GM12878 (cell line): ENCODE results near the gene NT5M. TPM values are rescaled to one million over a fixed set of nuclear protein-coding genes. Genes with fewer than 3 reads are reported as not detected.

Source experiments
- ATAC-seq: fragments of 200-7000 bp; cut with Tn5 transposase; 3 replicates; pipeline ENCODE4 v1.9.1; 2020; ENCODE audit warnings: mild to moderate bottlenecking, moderate library complexity
- BruUV-seq: library from RNA; stranded (reverse); fragments of 400-500 nt; replicated peaks from 2 replicates; lab custom pipeline; 2021; lab: Mats Ljungman, UMichigan
- CTCF ChIA-PET: fragments of 300-600 bp; sonication (Branson Sonifier 250); formaldehyde crosslinking; extraction: SDS; loops from one replicate; lab custom pipeline; 2021; ENCODE audit warnings: inconsistent platforms; lab: Yijun Ruan, JAX
- POLR2A ChIA-PET: fragments of 350-600 bp; formaldehyde crosslinking; extraction: SDS; loops from one replicate; lab custom pipeline; 2021; ENCODE audit warnings: inconsistent platforms; lab: Charles Lee
- RAD21 ChIA-PET: fragments of 300-600 bp; sonication (Branson Sonifier 250); formaldehyde crosslinking; loops from one replicate; lab custom pipeline; 2023; ENCODE audit warnings: antibody characterized with exemption; ENCODE audit not compliant: unreplicated experiment; lab: Charles Lee
- SMC1A ChIA-PET: fragments of 300-600 bp; sonication (Branson Sonifier 250); formaldehyde crosslinking; loops from one replicate; lab custom pipeline; 2023; ENCODE audit not compliant: unreplicated experiment, uncharacterized antibody; lab: Charles Lee
- DNase-seq: peaks from one replicate; pipeline ENCODE4 v3.0.0-alpha.2; 2011; ENCODE audit warnings: low read depth, low spot score
- FAIRE-seq: peaks from 3 replicates; lab custom pipeline; 2011; peaks lifted over from hg19 to GRCh38; lab: Jason Lieb, UNC
- H2AFZ ChIP-seq: 2 replicates; pipeline ENCODE4 v1.6.0; 2011; ENCODE audit warnings: low read depth, low read length, control low read depth; ENCODE audit not compliant: control insufficient read depth
- H3K27ac ChIP-seq: 2 replicates; pipeline ENCODE4 v1.5.1; 2011; ENCODE audit warnings: control low read depth; ENCODE audit not compliant: control insufficient read depth, insufficient read depth
- H3K27me3 ChIP-seq, 2 experiments: replicated peaks in 1 of 2; 2 replicates each; pipeline versions ENCODE4 v1.6.0 to v1.6.1; 2011; ENCODE audit warnings: low read length in 1 of 2; ENCODE audit not compliant: control insufficient read depth in 2 of 2, insufficient read depth in 2 of 2
- H3K36me3 ChIP-seq, 2 experiments: 2 replicates each; pipeline ENCODE4 v1.5.1; 2011; ENCODE audit warnings: low read length in 1 of 2; ENCODE audit not compliant: control insufficient read depth in 2 of 2, insufficient read depth in 2 of 2
- H3K4me1 ChIP-seq: 2 replicates; pipeline ENCODE4 v1.6.1; 2011; ENCODE audit warnings: mild to moderate bottlenecking, low read length, moderate library complexity, mixed read lengths; ENCODE audit not compliant: control insufficient read depth, insufficient read depth
- H3K4me2 ChIP-seq: 2 replicates; pipeline ENCODE4 v1.6.0; 2011; ENCODE audit warnings: control low read depth; ENCODE audit not compliant: control insufficient read depth, insufficient read depth
- H3K4me3 ChIP-seq: fragments of 200-600 bp; sonication (generic); 2 replicates; pipeline ENCODE4 v1.5.1; 2016
- H3K79me2 ChIP-seq: 2 replicates; pipeline ENCODE4 v1.6.0; 2011; ENCODE audit warnings: low read length; ENCODE audit not compliant: control insufficient read depth, insufficient read depth
- H3K9ac ChIP-seq: 2 replicates; pipeline ENCODE4 v1.8.0; 2011; ENCODE audit warnings: low read length, control low read depth, mixed read lengths; ENCODE audit not compliant: control insufficient read depth, insufficient read depth
- H3K9me3 ChIP-seq: replicated peaks from 3 replicates; pipeline ENCODE4 v1.5.1; 2011; ENCODE audit warnings: mild to moderate bottlenecking, low read length; ENCODE audit not compliant: control insufficient read depth, insufficient read depth
- H4K20me1 ChIP-seq: 2 replicates; pipeline ENCODE4 v1.6.0; 2011; ENCODE audit not compliant: control insufficient read depth, insufficient read depth
- BRCA1 ChIP-seq: IDR thresholded peaks from 2 replicates; pipeline ENCODE4 v1.6.1; 2011; ENCODE audit warnings: low read depth, low read length, improper control_type of control experiment
- CBFB ChIP-seq: IDR thresholded peaks from 2 replicates; pipeline ENCODE4 v1.6.1; 2016; ENCODE audit warnings: antibody characterized with exemption, low read depth
- EP300 ChIP-seq, 2 experiments: fragments of 150-350 bp in 1 of 2; IDR thresholded peaks; 2 replicates each; pipeline ENCODE4 v1.6.1; 2011 to 2012; ENCODE audit warnings: low read depth in 2 of 2, low read length in 2 of 2, borderline replicate concordance in 1 of 2, improper control_type of control experiment in 1 of 2, inconsistent platforms in 1 of 2; ENCODE audit not compliant: control insufficient read depth in 1 of 2
- EZH2 ChIP-seq: IDR thresholded peaks from 2 replicates; pipeline ENCODE4 v1.6.1; 2012; ENCODE audit warnings: low read depth, mild to moderate bottlenecking, control low read depth, inconsistent platforms, low read length, borderline replicate concordance; ENCODE audit not compliant: control insufficient read depth
- GATAD2B ChIP-seq: fragments of 450-650 bp; conservative IDR thresholded peaks from 2 replicates; pipeline ENCODE4 v1.6.1; 2017; ENCODE audit warnings: low read depth, mild to moderate bottlenecking, moderate library complexity
- MTA2 ChIP-seq: fragments of 450-650 bp; IDR thresholded peaks from 2 replicates; pipeline ENCODE4 v1.6.1; 2016; ENCODE audit warnings: low read depth, mild to moderate bottlenecking, moderate library complexity
- NBN ChIP-seq: fragments of 450-650 bp; IDR thresholded peaks from 2 replicates; pipeline ENCODE4 v1.6.1; 2016
- YBX1 ChIP-seq: fragments of 450-650 bp; IDR thresholded peaks from 2 replicates; pipeline ENCODE4 v1.6.1; 2016; ENCODE audit warnings: antibody characterized with exemption
- ZBED1 ChIP-seq: IDR thresholded peaks from 2 replicates; pipeline ENCODE4 v1.6.1; 2016; ENCODE audit warnings: borderline replicate concordance
- whole genome bisulfite sequencing: methylation state at CpG from one replicate; pipeline ENCODE4 v1.1.6; 2016; ENCODE audit warnings: low lambda C conversion rate; ENCODE audit not compliant: insufficient replicate concordance, insufficient coverage; ENCODE audit errors: missing lambda C conversion rate; 5-methylcytosine and 5-hydroxymethylcytosine counted together
- in situ Hi-C: fragments of 300-500 bp; cut with MboI; formaldehyde crosslinking; loops from 9 replicates; pipeline ENCODE4 v1.14.3; 2018; ENCODE audit warnings: mixed read lengths
- intact Hi-C: fragments of 100-400 bp; cut with micrococcal nuclease; formaldehyde crosslinking; loops from one replicate; pipeline ENCODE4 v1.14.2; 2022; ENCODE audit not compliant: unreplicated experiment
- polyA plus RNA-seq, 11 experiments: library from polyadenylated mRNA; depleted of rRNA in 4 of 11; unstranded in 6 of 11; stranded (reverse) in 5 of 11; fragments of >200 nt; fragmentation: Nextera tagmentation in 4 of 11; fragmentation: Illumina TruSeq in 1 of 11; extraction: Ambion mirVana in 4 of 11; extraction: Trizol in 1 of 11; gene quantifications; 1 replicate in 1 of 11; 2 replicates in 10 of 11; pipeline versions ENCODE4 v1.2.1 to v1.2.3, GENCODE V29; 2011 to 2016; ENCODE audit warnings: inconsistent platforms in 2 of 11, missing spikeins in 2 of 11, low read depth in 1 of 11
- total RNA-seq, 4 experiments: library from RNA; depleted of rRNA in 3 of 4; stranded (reverse); fragments of >200 nt in 3 of 4; fragmentation: Illumina TruSeq in 1 of 4; extraction: Trizol in 1 of 4; gene quantifications; 2 replicates each; pipeline versions ENCODE4 v1.2.1 to v1.2.3, GENCODE V29; 2013 to 2021

The NT5M gene
- total and polyA plus RNA-seq, 10 of the 15 experiments (the other 5 are each of a cell fraction or from before 2014, with no cell fraction given): 0.18 to 14.1 (median 2.9) TPM

DNA sequence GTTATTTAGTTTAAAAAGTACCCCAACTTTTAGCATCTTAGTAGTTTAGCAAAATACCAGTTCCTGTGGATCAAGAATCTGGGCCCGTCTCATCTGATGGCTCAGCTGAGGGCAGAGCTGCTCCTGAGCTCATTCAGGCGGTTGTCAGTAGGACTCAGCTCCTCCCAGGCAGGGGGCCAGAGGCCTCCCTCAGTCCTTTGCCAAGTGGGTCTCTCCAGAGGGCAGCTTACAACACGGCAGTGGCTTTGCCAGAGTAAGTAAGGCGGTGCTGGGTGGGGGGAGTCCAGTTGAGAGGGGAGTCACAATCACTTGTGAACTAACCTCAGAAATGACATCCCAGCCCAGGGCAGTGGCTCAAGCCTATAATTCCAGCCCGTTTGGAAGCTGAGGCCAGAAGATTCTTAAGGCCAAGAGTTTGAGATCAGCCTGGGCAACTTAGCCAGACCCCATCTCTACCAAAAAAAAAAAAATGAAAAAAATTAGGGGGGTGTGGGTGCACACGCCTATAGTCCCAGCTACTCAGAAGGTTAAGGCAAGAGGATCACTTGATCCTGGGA lies 92.2 kb downstream of the NT5M start:
- WGBS: 50% methylated on average over 6 of the region's 6 CpGs
- no peak for FAIRE-seq

DNA sequence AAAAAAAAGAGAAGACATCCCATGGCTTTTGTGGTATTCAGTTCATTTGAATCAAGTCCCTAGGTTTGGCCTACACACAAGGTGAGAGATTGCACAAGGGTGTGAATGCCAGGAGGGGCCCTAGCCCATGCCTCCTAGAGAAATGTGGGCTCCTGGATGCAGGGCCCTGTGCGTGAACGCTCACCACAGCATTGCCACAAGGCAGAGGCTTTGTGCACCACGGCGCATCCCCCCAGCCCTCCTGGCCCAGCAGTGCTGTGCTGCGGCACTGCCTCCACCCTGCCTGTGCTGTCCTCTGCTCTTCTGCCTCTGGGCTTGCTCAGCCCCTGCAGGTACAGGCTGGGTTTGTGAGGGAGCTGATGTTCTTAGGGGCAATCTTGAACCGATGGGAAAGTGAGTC lies 92.7 kb downstream of the NT5M start:
- H3K9me3 ChIP-seq: peaks cover 4% of the 10 kb centered on the region; the same call in 2 of the 3 replicates
- ChIA-PET SMC1A (no interaction called here), RAD21 (no interaction called here), POLR2A (no interaction called here), CTCF (no interaction called here)
- peaks cover 0 to 2% of the 10 kb centered on the region in 2 experiments; a peak in 3 of 4 replicates for H3K27me3 ChIP-seq
- H3K4me2 ChIP-seq: no peak overlapping the region
- no peak overlapping the region for H3K9ac ChIP-seq
- intact Hi-C loops: no loop called here
- FAIRE-seq (no peak), ATAC-seq (no peak), DNase-seq (no peak)
- H3K27ac ChIP-seq: no peak overlapping the region
- no TSS peak for BruUV-seq
- 59% methylated on average over 6 of the region's 6 CpGs for WGBS
- H3K4me1 ChIP-seq: peaks cover 11% of the 10 kb centered on the region
- no peaks in the 10 kb centered on the region for H3K36me3 ChIP-seq
- no peak overlapping the region for H2AFZ ChIP-seq
- TF ChIP-seq MTA2 (no peak), BRCA1 (no peak), YBX1 (no peak), EZH2 (no peak), EP300 (IDR thresholded peaks at IDR 0.05; ENCODE audit: borderline replicate concordance in 1 of 2, control insufficient read depth in 1 of 2, low read depth in 2 of 2, low read length in 2 of 2) (no peak)
- no peaks in the 10 kb centered on the region for H3K79me2 ChIP-seq
- H3K4me3 ChIP-seq: no peak overlapping the region
- in situ Hi-C loops: no loop called here
- no peaks in the 10 kb centered on the region for H4K20me1 ChIP-seq

More for the DNA sequence above, 92.2 kb downstream of the NT5M start:
- in situ Hi-C loops: no loop called here
- BruUV-seq: no TSS peak
- Histone ChIP-seq H3K9me3 (peaks cover 4% of the 10 kb centered on the region; the same call in 2 of the 3 replicates), H3K9ac (no peak overlapping the region), H3K4me2 (no peak overlapping the region), H3K4me1 (peaks cover 11% of the 10 kb centered on the region), H3K36me3 (no peaks in the 10 kb centered on the region), H2AFZ (no peak overlapping the region), H3K27me3 (peaks cover 0 to 2% of the 10 kb centered on the region in 2 experiments; a peak in 3 of 4 replicates), H3K4me3 (no peak overlapping the region), H3K79me2 (no peaks in the 10 kb centered on the region), H4K20me1 (no peaks in the 10 kb centered on the region), H3K27ac (no peak overlapping the region)
- ATAC-seq (no peak), DNase-seq (no peak)
- ChIA-PET SMC1A (no interaction called here), CTCF (no interaction called here), POLR2A (no interaction called here), RAD21 (no interaction called here)
- no peak for TF ChIP-seq NBN
- no peak for TF ChIP-seq GATAD2B
- TF ChIP-seq ZBED1: no peak
- TF ChIP-seq CBFB: no peak
- intact Hi-C loops: no loop called here

Other genes with a start within 250 kb of the NT5M start
- gene PLD6, start 97.0 kb upstream of the NT5M start, total RNA-seq (2014; rRNA removed): 17.4 and 18.6 TPM in 2 replicates
- 7.5 TPM in 2 replicates for gene PLD6, start 97.0 kb upstream of the NT5M start, total RNA-seq (2014; rRNA removed; fragmentation: Illumina TruSeq; extraction: Trizol)
- 15.4 and 15.5 TPM in 2 replicates for gene PLD6, start 97.0 kb upstream of the NT5M start, total RNA-seq (2021)
- 8.7 and 10.5 TPM in 2 replicates for gene PLD6, start 97.0 kb upstream of the NT5M start, polyA plus RNA-seq (2011; rRNA removed)
- 10.1 and 11.1 TPM in 2 replicates for gene PLD6, start 97.0 kb upstream of the NT5M start, polyA plus RNA-seq (2014; fragmentation: Illumina TruSeq; extraction: Trizol)
- 10 to 100 TPM in 1 of 2 experiments, 1 to 10 TPM in 1; 4.7 to 21.4 TPM for gene PLD6, start 97.0 kb upstream of the NT5M start, polyA plus RNA-seq (2014; fragmentation: Nextera tagmentation; extraction: Ambion mirVana)
- gene PLD6, start 97.0 kb upstream of the NT5M start, polyA plus RNA-seq (2014; rRNA removed): 14.7 and 15.3 TPM in 2 replicates
- 10 to 100 TPM; 11.1 to 12.9 TPM for gene PLD6, start 97.0 kb upstream of the NT5M start, polyA plus RNA-seq (2016; fragmentation: Nextera tagmentation; extraction: Ambion mirVana)
- gene FLCN, start 66.2 kb upstream of the NT5M start, total RNA-seq (2014; rRNA removed): 15.8 and 16.1 TPM in 2 replicates
- 9.7 and 11.2 TPM in 2 replicates for gene FLCN, start 66.2 kb upstream of the NT5M start, total RNA-seq (2014; rRNA removed; fragmentation: Illumina TruSeq; extraction: Trizol)
- gene FLCN, start 66.2 kb upstream of the NT5M start, total RNA-seq (2021): 24.7 and 25.9 TPM in 2 replicates
- gene FLCN, start 66.2 kb upstream of the NT5M start, polyA plus RNA-seq (2011; rRNA removed): 11.3 and 15.8 TPM in 2 replicates
- gene FLCN, start 66.2 kb upstream of the NT5M start, polyA plus RNA-seq (2014; fragmentation: Illumina TruSeq; extraction: Trizol): 4.9 and 9.2 TPM in 2 replicates
- gene FLCN, start 66.2 kb upstream of the NT5M start, polyA plus RNA-seq (2014; fragmentation: Nextera tagmentation; extraction: Ambion mirVana): 1 to 10 TPM; 1.1 to 1.7 TPM
- 15.5 and 17.5 TPM in 2 replicates for gene FLCN, start 66.2 kb upstream of the NT5M start, polyA plus RNA-seq (2014; rRNA removed)
- gene FLCN, start 66.2 kb upstream of the NT5M start, polyA plus RNA-seq (2016; fragmentation: Nextera tagmentation; extraction: Ambion mirVana): 1 to 10 TPM; 8.8 to 9.7 TPM
- gene COPS3, start 22.1 kb upstream of the NT5M start, total RNA-seq (2014; rRNA removed): 111 and 128 TPM in 2 replicates
- 119 and 128 TPM in 2 replicates for gene COPS3, start 22.1 kb upstream of the NT5M start, total RNA-seq (2014; rRNA removed; fragmentation: Illumina TruSeq; extraction: Trizol)
- gene COPS3, start 22.1 kb upstream of the NT5M start, total RNA-seq (2021): 92.4 and 102 TPM in 2 replicates
- 121 and 138 TPM in 2 replicates for gene COPS3, start 22.1 kb upstream of the NT5M start, polyA plus RNA-seq (2011; rRNA removed)
- gene COPS3, start 22.1 kb upstream of the NT5M start, polyA plus RNA-seq (2014; fragmentation: Illumina TruSeq; extraction: Trizol): 138 and 156 TPM in 2 replicates
- gene COPS3, start 22.1 kb upstream of the NT5M start, polyA plus RNA-seq (2014; fragmentation: Nextera tagmentation; extraction: Ambion mirVana): 100 to 1,000 TPM; 182 TPM
- gene COPS3, start 22.1 kb upstream of the NT5M start, polyA plus RNA-seq (2014; rRNA removed): 81.7 and 99.7 TPM in 2 replicates
- gene COPS3, start 22.1 kb upstream of the NT5M start, polyA plus RNA-seq (2016; fragmentation: Nextera tagmentation; extraction: Ambion mirVana): 100 to 1,000 TPM; 176 to 187 TPM
- gene MED9, start 173.6 kb downstream of the NT5M start, total RNA-seq (2014; rRNA removed): 15.4 and 16.4 TPM in 2 replicates
- gene MED9, start 173.6 kb downstream of the NT5M start, total RNA-seq (2014; rRNA removed; fragmentation: Illumina TruSeq; extraction: Trizol): 12.0 and 12.4 TPM in 2 replicates
- 14.6 and 17.1 TPM in 2 replicates for gene MED9, start 173.6 kb downstream of the NT5M start, total RNA-seq (2021)
- gene MED9, start 173.6 kb downstream of the NT5M start, polyA plus RNA-seq (2011; rRNA removed): 12.7 and 14.5 TPM in 2 replicates
- gene MED9, start 173.6 kb downstream of the NT5M start, polyA plus RNA-seq (2014; fragmentation: Illumina TruSeq; extraction: Trizol): 8.4 and 12.1 TPM in 2 replicates
- 1 to 10 TPM; 1.5 to 3.8 TPM for gene MED9, start 173.6 kb downstream of the NT5M start, polyA plus RNA-seq (2014; fragmentation: Nextera tagmentation; extraction: Ambion mirVana)
- 15.1 and 17.5 TPM in 2 replicates for gene MED9, start 173.6 kb downstream of the NT5M start, polyA plus RNA-seq (2014; rRNA removed)
- gene MED9, start 173.6 kb downstream of the NT5M start, polyA plus RNA-seq (2016; fragmentation: Nextera tagmentation; extraction: Ambion mirVana): 10 to 100 TPM; 21.2 to 22.4 TPM
- gene RASD1, start 193.0 kb downstream of the NT5M start, total RNA-seq (2014; rRNA removed): 0.16 TPM in 1 of 2 replicates, not detected in the other
- not detected in 2 replicates for gene RASD1, start 193.0 kb downstream of the NT5M start, total RNA-seq (2014; rRNA removed; fragmentation: Illumina TruSeq; extraction: Trizol)
- not detected in 2 replicates for gene RASD1, start 193.0 kb downstream of the NT5M start, total RNA-seq (2021)
- gene RASD1, start 193.0 kb downstream of the NT5M start, polyA plus RNA-seq (2011; rRNA removed): not detected in 2 replicates
- gene RASD1, start 193.0 kb downstream of the NT5M start, polyA plus RNA-seq (2014; fragmentation: Illumina TruSeq; extraction: Trizol): not detected in 2 replicates
- not detected for gene RASD1, start 193.0 kb downstream of the NT5M start, polyA plus RNA-seq (2014; fragmentation: Nextera tagmentation; extraction: Ambion mirVana)
- gene RASD1, start 193.0 kb downstream of the NT5M start, polyA plus RNA-seq (2014; rRNA removed): not detected in 2 replicates
- gene RASD1, start 193.0 kb downstream of the NT5M start, polyA plus RNA-seq (2016; fragmentation: Nextera tagmentation; extraction: Ambion mirVana): under 1 TPM; 0.14 to 0.33 TPM